Cardiac muscle cell (in vitro differentiated cells and primary cell): Measurements from ENCODE around the gene KISS1R. TPM values are rescaled to one million over a fixed set of nuclear protein-coding genes. Genes with fewer than 3 reads are reported as not detected.

Source experiments
- DNase-seq, 2 donors: peaks; one replicate each; pipeline versions ENCODE4 v3.0.0 to v3.0.0-alpha.2; 2010 to 2017; ENCODE audit warnings: low read depth in 1 of 2, low spot score in 1 of 2
- H3K27ac ChIP-seq: fragments of 200-600 bp; sonication (generic); 2 replicates; pipeline ENCODE4 v1.5.1; 2016
- H3K27me3 ChIP-seq: fragments of 200-600 bp; sonication (generic); 2 replicates; pipeline ENCODE4 v1.6.0; 2016; ENCODE audit warnings: control low read depth
- H3K36me3 ChIP-seq: fragments of 200-600 bp; sonication (generic); 2 replicates; pipeline ENCODE4 v1.5.1; 2016; ENCODE audit warnings: control low read depth
- H3K4me1 ChIP-seq: fragments of 200-600 bp; sonication (generic); 2 replicates; pipeline ENCODE4 v1.8.1; 2017; ENCODE audit warnings: low read depth, mild to moderate bottlenecking, mixed run types
- H3K4me3 ChIP-seq: fragments of 200-600 bp; sonication (generic); 2 replicates; pipeline ENCODE4 v1.5.1; 2016; ENCODE audit warnings: mild to moderate bottlenecking
- H3K9me3 ChIP-seq: fragments of 200-600 bp; sonication (generic); 2 replicates; pipeline ENCODE4 v1.5.1; 2017; ENCODE audit warnings: low read depth, mild to moderate bottlenecking, control low read depth
- CTCF ChIP-seq: IDR thresholded peaks from 2 replicates; pipeline ENCODE4 v1.5.1; 2012; ENCODE audit warnings: low read depth, mild to moderate bottlenecking, low read length
- polyA plus RNA-seq: library from polyadenylated mRNA; unstranded; fragments of >200 nt; fragmentation: Nextera tagmentation; extraction: Ambion mirVana; gene quantifications from 2 replicates; pipeline ENCODE4 v1.2.1, GENCODE V29; 2016
- total RNA-seq: library from RNA; depleted of rRNA; stranded (reverse); fragments of >200 nt; gene quantifications from 2 replicates; pipeline ENCODE4 v1.2.3, GENCODE V29; 2016

Gene KISS1R
- total and polyA plus RNA-seq, 2 experiments from 2014 or later, result 1.2 to 3.2 TPM

- H3K27me3 ChIP-seq, result no peaks in the 10 kb centered on the region
- no peaks in the 10 kb centered on the region for H3K4me1 ChIP-seq
- no peak overlapping the region for H3K27ac ChIP-seq
- no peaks in the 10 kb centered on the region for H3K9me3 ChIP-seq
- DNase-seq, result no peak
- TF ChIP-seq CTCF, result no peak
- no peaks in the 10 kb centered on the region for H3K36me3 ChIP-seq
- H3K4me3 ChIP-seq, result no peak overlapping the region
Measured at GRCh38 chr19:904545-904944, 12.6 kb upstream of the KISS1R start.

- Histone ChIP-seq H3K36me3 (no peaks in the 10 kb centered on the region), H3K27ac (no peak overlapping the region)
- DNase-seq, result no peak
Measured at GRCh38 chr19:906480-906879, 10.7 kb upstream of the KISS1R start.

GRCh38 chr19:907183-907853, 9.8 kb upstream of the KISS1R start:
- Histone ChIP-seq H3K4me1 (no peaks in the 10 kb centered on the region), H3K4me3 (no peak overlapping the region), H3K27ac (no peak overlapping the region), H3K9me3 (no peaks in the 10 kb centered on the region), H3K36me3 (no peaks in the 10 kb centered on the region), H3K27me3 (no peaks in the 10 kb centered on the region)
- TF ChIP-seq CTCF, result no peak
- no peak for DNase-seq

More at GRCh38 chr19:906480-906879, 10.7 kb upstream of the KISS1R start:
- no peak for TF ChIP-seq CTCF
- Histone ChIP-seq H3K4me3 (no peak overlapping the region), H3K27me3 (no peaks in the 10 kb centered on the region), H3K9me3 (no peaks in the 10 kb centered on the region), H3K4me1 (no peaks in the 10 kb centered on the region)

GRCh38 chr19:911197-912033, 5.7 kb upstream of the KISS1R start:
- peaks cover 3% of the 10 kb centered on the region for H3K27me3 ChIP-seq
- no peaks in the 10 kb centered on the region for H3K9me3 ChIP-seq
- H3K27ac ChIP-seq, result no peak overlapping the region
- TF ChIP-seq CTCF, result no peak
- no peaks in the 10 kb centered on the region for H3K4me1 ChIP-seq
- DNase-seq, result no peak
- no peak overlapping the region for H3K4me3 ChIP-seq
- H3K36me3 ChIP-seq, result no peaks in the 10 kb centered on the region

- peaks cover 14% of the 10 kb centered on the region for H3K27me3 ChIP-seq
- no peaks in the 10 kb centered on the region for H3K9me3 ChIP-seq
- no peaks in the 10 kb centered on the region for H3K4me1 ChIP-seq
- H3K4me3 ChIP-seq, result peak overlapping the region; percentile 97
- peak in 1 of 2 donors; percentile 42 for DNase-seq
- TF ChIP-seq CTCF, result no peak
- no peaks in the 10 kb centered on the region for H3K36me3 ChIP-seq
- H3K27ac ChIP-seq, result no peak overlapping the region
Measured at GRCh38 chr19:912181-913079, 4.7 kb upstream of the KISS1R start.
